Upper lobe of left lung (tissue), 4 donors: Measurements from ENCODE around the gene C19orf25.

Experiments used
- EP300 ChIP-seq, 4 donors: sonication (generic); formaldehyde crosslinking; IDR thresholded peaks; one replicate each; pipeline ENCODE4 v1.5.1; 2017; ENCODE audit warnings: antibody characterized with exemption in 4 of 4, control low read depth in 2 of 4
- POLR2A ChIP-seq, 4 donors: fragments of 450-650 bp; IDR thresholded peaks; one replicate each; pipeline ENCODE4 v1.5.1; 2016 to 2017; ENCODE audit warnings: antibody characterized with exemption in 4 of 4, mild to moderate bottlenecking in 2 of 4
- TF ChIP-seq, protein P1 (sequence below), 6 experiments: fragments of 450-650 bp in 4 of 6; fragments of 200-600 bp in 2 of 6; sonication (generic) in 2 of 6; IDR thresholded peaks; one replicate each; pipeline ENCODE4 v1.5.1; 2016 to 2019; ENCODE audit warnings: antibody characterized with exemption in 6 of 6

DNA sequence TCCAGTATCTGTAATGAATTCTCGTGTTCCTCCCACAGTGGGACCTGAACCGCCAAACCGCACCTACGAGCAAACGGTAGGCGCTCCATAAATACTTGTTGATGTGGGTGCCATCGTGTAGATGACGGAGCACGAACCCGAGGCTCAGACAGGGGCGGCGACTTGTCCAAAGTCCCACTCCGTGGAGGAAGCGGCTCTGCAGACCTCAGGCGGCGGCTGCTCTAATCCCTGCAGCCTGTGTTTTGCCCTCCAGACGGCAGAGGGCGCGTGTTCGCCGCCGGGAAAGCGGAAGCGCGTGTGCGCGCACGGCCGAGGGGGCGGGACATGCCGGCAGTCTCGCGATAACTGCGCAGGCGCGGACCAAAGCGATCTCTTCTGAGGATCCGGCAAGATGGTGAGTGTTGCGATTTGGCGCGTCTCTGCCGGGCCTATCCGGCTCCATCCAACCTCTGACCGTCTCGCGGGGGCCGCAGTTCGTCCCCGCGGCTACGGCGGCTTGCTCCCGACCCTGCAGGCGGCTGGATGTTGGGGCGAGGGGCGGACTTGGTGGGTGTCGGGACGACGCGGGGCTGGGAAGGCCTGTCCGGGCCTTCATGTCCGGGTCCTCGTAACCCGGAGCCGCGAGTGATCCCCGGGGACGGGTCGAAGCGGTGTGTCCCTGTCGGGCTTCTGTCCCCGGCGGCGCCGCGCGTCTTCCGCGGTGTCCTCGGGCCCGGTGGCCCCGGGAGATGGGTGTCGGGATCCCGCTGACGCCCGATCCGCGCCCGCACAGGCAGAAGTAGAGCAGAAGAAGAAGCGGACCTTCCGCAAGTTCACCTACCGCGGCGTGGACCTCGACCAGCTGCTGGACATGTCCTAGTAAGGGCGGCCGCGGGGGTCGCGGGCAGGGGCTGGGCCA lies 40.7 kb downstream of the C19orf25 start, which contains the start of gene RPS15:
- TF ChIP-seq POLR2A (IDR thresholded peaks at IDR 0.05) = peak; percentile 58 to 95 (median 82)
- TF ChIP-seq, protein P1, sequence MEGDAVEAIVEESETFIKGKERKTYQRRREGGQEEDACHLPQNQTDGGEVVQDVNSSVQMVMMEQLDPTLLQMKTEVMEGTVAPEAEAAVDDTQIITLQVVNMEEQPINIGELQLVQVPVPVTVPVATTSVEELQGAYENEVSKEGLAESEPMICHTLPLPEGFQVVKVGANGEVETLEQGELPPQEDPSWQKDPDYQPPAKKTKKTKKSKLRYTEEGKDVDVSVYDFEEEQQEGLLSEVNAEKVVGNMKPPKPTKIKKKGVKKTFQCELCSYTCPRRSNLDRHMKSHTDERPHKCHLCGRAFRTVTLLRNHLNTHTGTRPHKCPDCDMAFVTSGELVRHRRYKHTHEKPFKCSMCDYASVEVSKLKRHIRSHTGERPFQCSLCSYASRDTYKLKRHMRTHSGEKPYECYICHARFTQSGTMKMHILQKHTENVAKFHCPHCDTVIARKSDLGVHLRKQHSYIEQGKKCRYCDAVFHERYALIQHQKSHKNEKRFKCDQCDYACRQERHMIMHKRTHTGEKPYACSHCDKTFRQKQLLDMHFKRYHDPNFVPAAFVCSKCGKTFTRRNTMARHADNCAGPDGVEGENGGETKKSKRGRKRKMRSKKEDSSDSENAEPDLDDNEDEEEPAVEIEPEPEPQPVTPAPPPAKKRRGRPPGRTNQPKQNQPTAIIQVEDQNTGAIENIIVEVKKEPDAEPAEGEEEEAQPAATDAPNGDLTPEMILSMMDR (IDR thresholded peaks at IDR 0.05) = peak; percentile 89 to 99 (median 98)
- no peak for TF ChIP-seq EP300 (IDR thresholded peaks at IDR 0.05)
